ENCODE data around the gene RNF123.
A peak's percentile ranks its signal among the peaks of the same experiment; 100 is the strongest.
"Not testable (repeated sequence)": the region's sequence is repeated elsewhere in the genome, so short reads cannot be mapped to it uniquely, and the experiment has no call there.

Gene RNF123

GRCh38 chr3:49681232-49681522 is 8.2 kb upstream of the RNF123 start:
- Histone ChIP-seq H3K4me1 (ENCODE audit: control insufficient read depth, insufficient read depth, low read length) (no peaks in the 10 kb centered on the region), H3K27ac (ENCODE audit: low read length) (no peak overlapping the region), H3K4me3 (ENCODE audit: low read length) (no peak overlapping the region), H3K9me3 (ENCODE audit: control insufficient read depth, insufficient read depth, low read length) (no peaks in the 10 kb centered on the region), H3K27me3 (ENCODE audit: control insufficient read depth, insufficient read depth, low read length) (no peaks in the 10 kb centered on the region), H3K36me3 (ENCODE audit: control insufficient read depth, insufficient read depth, low read length) (peaks cover 69% of the 10 kb centered on the region)
- no CpG with 5 or more reads among the region's 2 CpGs for WGBS (ENCODE audit: insufficient coverage, insufficient read length)
- DNase-seq (ENCODE audit: low read depth, low spot score), result no peak

- H3K36me3 ChIP-seq (ENCODE audit: control insufficient read depth, insufficient read depth, low read length), result peaks cover 65% of the 10 kb centered on the region
- no peak overlapping the region for H3K4me3 ChIP-seq (ENCODE audit: low read length)
- no peaks in the 10 kb centered on the region for H3K27me3 ChIP-seq (ENCODE audit: control insufficient read depth, insufficient read depth, low read length)
- no peaks in the 10 kb centered on the region for H3K4me1 ChIP-seq (ENCODE audit: control insufficient read depth, insufficient read depth, low read length)
- DNase-seq (ENCODE audit: low read depth, low spot score), result no peak
- no peak overlapping the region for H3K27ac ChIP-seq (ENCODE audit: low read length)
- no peaks in the 10 kb centered on the region for H3K9me3 ChIP-seq (ENCODE audit: control insufficient read depth, insufficient read depth, low read length)
- no CpG with 5 or more reads among the region's 4 CpGs for WGBS (ENCODE audit: insufficient coverage, insufficient read length)
Measured at GRCh38 chr3:49681543-49681942, 7.8 kb upstream of the RNF123 start.

- peaks cover 50% of the 10 kb centered on the region for H3K36me3 ChIP-seq (ENCODE audit: control insufficient read depth, insufficient read depth, low read length)
- H3K27ac ChIP-seq (ENCODE audit: low read length), result no peak overlapping the region
- no peaks in the 10 kb centered on the region for H3K9me3 ChIP-seq (ENCODE audit: control insufficient read depth, insufficient read depth, low read length)
Measured at GRCh38 chr3:49683162-49683561, 6.2 kb upstream of the RNF123 start.

DNA sequence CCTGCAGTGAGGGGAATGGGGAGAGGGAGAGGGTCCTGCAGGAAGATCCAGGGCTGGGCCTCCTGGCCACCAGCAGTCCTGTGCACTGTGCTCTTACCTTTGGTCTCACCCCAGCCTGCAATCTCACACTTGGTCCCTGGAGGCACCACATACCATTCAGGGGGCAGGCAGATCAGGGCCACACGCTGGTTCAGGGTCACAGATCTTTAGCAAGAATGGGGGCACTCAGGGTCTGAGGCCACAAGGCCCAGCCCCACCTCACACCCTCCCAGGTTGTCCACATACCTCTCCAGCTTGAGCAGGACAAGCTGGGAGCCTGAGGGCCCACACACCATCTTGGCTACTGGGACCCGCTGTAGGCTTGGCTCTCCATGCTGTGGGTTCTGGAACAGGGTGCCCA is 4.9 kb upstream of the RNF123 start:
- WGBS (ENCODE audit: insufficient coverage, insufficient read length), result no CpG with 5 or more reads among the region's 2 CpGs
- DNase-seq (ENCODE audit: low read depth, low spot score), result not testable (repeated sequence)

More at GRCh38 chr3:49683162-49683561, 6.2 kb upstream of the RNF123 start:
- Histone ChIP-seq H3K4me1 (ENCODE audit: control insufficient read depth, insufficient read depth, low read length) (0 out of 2 replicates have a peak, but pooled peaks cover 2% of the 10 kb centered on the region), H3K27me3 (ENCODE audit: control insufficient read depth, insufficient read depth, low read length) (no peaks in the 10 kb centered on the region), H3K4me3 (ENCODE audit: low read length) (no peak overlapping the region)
- no peak for DNase-seq (ENCODE audit: low read depth, low spot score)
- WGBS (ENCODE audit: insufficient coverage, insufficient read length), result no CpG with 5 or more reads among the region's 6 CpGs

DNA sequence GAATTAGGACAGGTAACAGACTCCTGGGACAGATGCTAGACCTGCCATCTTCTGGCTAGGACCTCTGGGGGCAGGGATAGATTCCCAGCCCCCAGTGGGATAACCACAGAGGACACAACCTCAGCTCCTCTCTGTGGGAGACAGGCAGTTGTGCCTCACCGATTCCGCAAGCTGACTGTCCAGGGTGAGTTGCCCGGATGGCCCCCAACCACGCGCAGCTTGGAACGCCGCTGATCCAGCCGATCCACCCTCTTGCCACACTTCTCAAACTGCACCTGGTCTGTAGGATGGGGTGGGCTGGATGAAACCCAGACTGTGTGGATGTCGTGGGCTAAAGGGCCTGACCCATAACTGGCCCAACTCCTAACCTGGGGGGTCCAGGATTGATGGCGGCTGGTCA is 4.3 kb upstream of the RNF123 start:
- DNase-seq (ENCODE audit: low read depth, low spot score); H3K9me3 ChIP-seq (ENCODE audit: control insufficient read depth, insufficient read depth, low read length); H3K4me3 ChIP-seq (ENCODE audit: low read length); H3K27ac ChIP-seq (ENCODE audit: low read length); H3K27me3 ChIP-seq (ENCODE audit: control insufficient read depth, insufficient read depth, low read length); H3K4me1 ChIP-seq (ENCODE audit: control insufficient read depth, insufficient read depth, low read length): not testable (repeated sequence)
- no CpG with 5 or more reads among the region's 10 CpGs for WGBS (ENCODE audit: insufficient coverage, insufficient read length)
- peaks cover 34% of the 10 kb centered on the region for H3K36me3 ChIP-seq (ENCODE audit: control insufficient read depth, insufficient read depth, low read length)

More for the DNA sequence above, 4.9 kb upstream of the RNF123 start:
- not testable (repeated sequence) for H3K9me3 ChIP-seq (ENCODE audit: control insufficient read depth, insufficient read depth, low read length); H3K27ac ChIP-seq (ENCODE audit: low read length); H3K4me3 ChIP-seq (ENCODE audit: low read length); H3K4me1 ChIP-seq (ENCODE audit: control insufficient read depth, insufficient read depth, low read length); H3K27me3 ChIP-seq (ENCODE audit: control insufficient read depth, insufficient read depth, low read length)
- peaks cover 38% of the 10 kb centered on the region for H3K36me3 ChIP-seq (ENCODE audit: control insufficient read depth, insufficient read depth, low read length)

DNA sequence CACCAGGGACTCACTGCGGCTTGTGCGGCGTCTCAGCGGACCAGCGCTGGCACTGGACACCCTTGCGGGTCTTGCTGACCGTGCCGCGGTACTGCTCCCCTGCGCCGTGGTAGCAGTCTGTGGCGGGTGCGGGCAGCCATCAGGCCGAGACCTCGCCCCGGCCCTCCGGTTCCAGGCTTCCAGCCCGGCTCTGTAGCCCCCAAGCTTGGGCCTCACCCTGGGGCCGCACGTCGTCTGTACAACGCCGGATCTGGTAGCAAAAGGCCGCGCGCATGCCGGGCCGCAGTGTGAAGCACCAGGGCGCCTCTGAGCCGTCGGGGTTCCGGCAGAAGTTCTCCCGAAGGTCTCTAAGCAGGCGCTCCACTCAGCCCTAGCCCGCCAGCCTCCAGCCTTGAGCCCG is 3.5 kb upstream of the RNF123 start:
- H3K9me3 ChIP-seq (ENCODE audit: control insufficient read depth, insufficient read depth, low read length); H3K27me3 ChIP-seq (ENCODE audit: control insufficient read depth, insufficient read depth, low read length); DNase-seq (ENCODE audit: low read depth, low spot score); H3K4me3 ChIP-seq (ENCODE audit: low read length); H3K4me1 ChIP-seq (ENCODE audit: control insufficient read depth, insufficient read depth, low read length); H3K27ac ChIP-seq (ENCODE audit: low read length): not testable (repeated sequence)
- H3K36me3 ChIP-seq (ENCODE audit: control insufficient read depth, insufficient read depth, low read length), result peaks cover 27% of the 10 kb centered on the region
- no CpG with 5 or more reads among the region's 36 CpGs for WGBS (ENCODE audit: insufficient coverage, insufficient read length)

DNA sequence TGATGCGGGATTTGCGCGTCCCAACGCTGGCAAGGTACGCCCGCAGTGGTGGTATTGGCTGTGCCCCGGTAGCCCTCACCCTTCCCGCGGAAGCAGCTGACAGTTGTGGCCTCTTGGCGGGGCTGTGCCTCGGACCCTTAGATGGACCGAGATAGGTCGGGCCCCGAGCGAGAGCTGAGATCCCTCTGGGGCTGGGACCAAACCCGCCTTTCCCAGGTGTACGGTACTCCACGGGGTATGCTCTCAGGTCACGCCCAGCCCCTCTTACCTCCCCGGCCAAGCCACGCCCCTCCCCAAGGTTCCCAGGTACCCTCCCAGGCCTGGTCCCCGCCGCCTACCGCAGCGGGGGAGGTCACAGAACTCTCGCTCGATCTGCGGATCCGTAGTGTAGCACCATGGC is 3.0 kb upstream of the RNF123 start:
- H3K36me3 ChIP-seq (ENCODE audit: control insufficient read depth, insufficient read depth, low read length), result peaks cover 22% of the 10 kb centered on the region
- DNase-seq (ENCODE audit: low read depth, low spot score), result peak; percentile 73
- H3K27ac ChIP-seq (ENCODE audit: low read length); H3K27me3 ChIP-seq (ENCODE audit: control insufficient read depth, insufficient read depth, low read length); H3K4me1 ChIP-seq (ENCODE audit: control insufficient read depth, insufficient read depth, low read length); H3K9me3 ChIP-seq (ENCODE audit: control insufficient read depth, insufficient read depth, low read length): not testable (repeated sequence)
- H3K4me3 ChIP-seq (ENCODE audit: low read length), result peak overlapping the region; percentile 36; the same call in 1 of the 2 replicates
- WGBS (ENCODE audit: insufficient coverage, insufficient read length), result no CpG with 5 or more reads among the region's 29 CpGs

DNA sequence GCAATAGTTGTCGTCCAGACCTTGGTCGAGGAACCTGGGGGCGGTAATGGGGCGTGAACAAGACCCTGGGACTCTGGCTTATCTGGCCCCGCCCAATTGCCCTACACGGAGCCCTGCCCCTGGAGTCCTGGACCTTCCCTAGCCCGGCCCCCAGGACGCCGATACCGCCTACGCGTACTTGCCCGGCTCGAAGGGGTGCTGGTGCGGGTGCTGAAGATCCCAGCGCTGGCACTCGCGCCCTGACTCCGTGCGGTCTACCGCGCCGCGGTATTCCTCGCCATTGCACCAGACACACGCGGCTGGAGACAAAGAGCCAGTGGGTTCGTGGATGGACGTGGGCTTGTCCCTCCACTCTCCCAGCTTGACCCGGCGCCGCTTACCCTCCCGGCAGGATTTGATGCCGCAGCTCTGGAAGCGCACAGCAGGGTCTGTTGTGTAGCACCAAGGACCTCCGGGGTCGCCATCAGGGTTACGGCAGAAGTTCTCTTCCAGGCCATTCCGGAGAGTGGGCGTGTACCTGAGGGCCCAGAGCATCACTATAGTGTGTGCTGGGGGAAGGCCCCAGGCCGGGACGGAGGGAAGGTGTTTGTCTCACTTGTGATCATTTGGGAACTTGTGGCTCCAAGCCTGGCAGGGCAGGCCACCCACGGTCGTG is 2.5 kb upstream of the RNF123 start:
- no CpG with 5 or more reads among the region's 44 CpGs for WGBS (ENCODE audit: insufficient coverage, insufficient read length)
- peaks cover 18% of the 10 kb centered on the region for H3K36me3 ChIP-seq (ENCODE audit: control insufficient read depth, insufficient read depth, low read length)
- peak; percentile 50 for DNase-seq (ENCODE audit: low read depth, low spot score)
- H3K9me3 ChIP-seq (ENCODE audit: control insufficient read depth, insufficient read depth, low read length); H3K27me3 ChIP-seq (ENCODE audit: control insufficient read depth, insufficient read depth, low read length); H3K27ac ChIP-seq (ENCODE audit: low read length); H3K4me1 ChIP-seq (ENCODE audit: control insufficient read depth, insufficient read depth, low read length): not testable (repeated sequence)
- peak overlapping the region; percentile 36; the same call in 1 of the 2 replicates for H3K4me3 ChIP-seq (ENCODE audit: low read length)

DNA sequence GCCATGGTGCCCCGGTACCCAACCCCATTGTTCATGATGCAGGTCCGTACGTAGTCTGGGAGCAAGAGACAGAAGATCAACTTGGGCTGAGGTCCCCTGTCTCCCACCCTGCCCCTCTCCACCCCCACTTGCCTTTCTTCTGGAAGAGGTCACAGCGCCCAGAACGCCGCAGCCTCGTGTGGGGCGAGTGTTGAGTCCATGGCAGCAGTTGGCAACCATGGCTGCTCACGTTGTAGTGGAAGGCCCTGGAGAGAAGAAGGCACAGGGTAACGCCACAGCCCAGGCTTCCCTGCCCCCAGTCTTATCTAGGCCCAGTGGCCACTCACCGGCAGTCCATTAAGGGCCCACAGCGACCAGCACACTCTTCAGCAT is 1.9 kb upstream of the RNF123 start:
- WGBS (ENCODE audit: insufficient coverage, insufficient read length), result no CpG with 5 or more reads among the region's 12 CpGs
- not testable (repeated sequence) for H3K27me3 ChIP-seq (ENCODE audit: control insufficient read depth, insufficient read depth, low read length); H3K4me1 ChIP-seq (ENCODE audit: control insufficient read depth, insufficient read depth, low read length); H3K9me3 ChIP-seq (ENCODE audit: control insufficient read depth, insufficient read depth, low read length); H3K27ac ChIP-seq (ENCODE audit: low read length); DNase-seq (ENCODE audit: low read depth, low spot score)
- peaks cover 14% of the 10 kb centered on the region for H3K36me3 ChIP-seq (ENCODE audit: control insufficient read depth, insufficient read depth, low read length)
- H3K4me3 ChIP-seq (ENCODE audit: low read length), result peak overlapping the region; percentile 36; the same call in 1 of the 2 replicates

DNA sequence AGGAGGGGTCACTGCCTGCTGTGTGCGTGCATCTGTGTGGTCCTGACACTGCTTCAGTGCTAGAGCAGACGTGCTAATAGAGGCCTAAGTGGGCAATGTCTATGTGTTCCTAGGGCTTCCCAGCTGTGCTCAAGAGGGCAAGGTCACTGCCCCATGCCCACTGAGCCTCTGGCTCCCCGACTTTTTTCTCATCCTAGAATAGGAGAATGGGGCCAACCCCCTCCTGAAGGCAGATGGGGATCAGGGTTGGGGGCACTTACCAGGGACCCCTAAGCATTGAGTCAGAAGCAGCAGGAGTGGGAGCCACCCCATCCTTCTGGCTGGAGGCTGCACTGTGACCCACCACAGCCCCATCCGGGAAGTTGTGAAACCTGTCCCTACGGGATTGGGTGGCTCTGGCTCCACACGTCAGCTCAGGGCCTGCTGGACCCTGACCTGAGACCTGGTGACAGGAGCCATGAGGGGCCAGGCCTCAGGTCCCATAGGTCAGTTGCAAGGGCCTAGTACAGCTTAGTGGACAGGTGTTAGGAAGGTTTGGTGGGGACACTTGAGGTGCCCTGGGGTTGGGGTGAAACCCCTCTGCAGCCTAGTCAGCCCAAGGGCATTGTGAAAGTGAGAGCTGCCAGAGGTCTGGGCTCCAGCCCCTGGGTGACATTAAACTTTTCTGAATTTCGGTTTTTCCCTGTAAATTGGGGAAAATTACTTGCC is 865 bp upstream of the RNF123 start:
- H3K9me3 ChIP-seq (ENCODE audit: control insufficient read depth, insufficient read depth, low read length); H3K27me3 ChIP-seq (ENCODE audit: control insufficient read depth, insufficient read depth, low read length); H3K27ac ChIP-seq (ENCODE audit: low read length); H3K4me1 ChIP-seq (ENCODE audit: control insufficient read depth, insufficient read depth, low read length); H3K36me3 ChIP-seq (ENCODE audit: control insufficient read depth, insufficient read depth, low read length); DNase-seq (ENCODE audit: low read depth, low spot score); H3K4me3 ChIP-seq (ENCODE audit: low read length): not testable (repeated sequence)
- WGBS (ENCODE audit: insufficient coverage, insufficient read length), result no CpG with 5 or more reads among the region's 7 CpGs
